ENCODE results near the gene KRT9. TPM values are rescaled to one million over a fixed set of nuclear protein-coding genes. Genes with fewer than 3 reads are reported as not detected.

KRT9 gene
- total and polyA plus RNA-seq, 2 of the 13 experiments (the other 11 are each of a cell fraction or from before 2014, with no cell fraction given): not detected

- no peak overlapping the region for H3K9ac ChIP-seq (ENCODE audit: insufficient read depth, low read depth, low read length)
- in situ Hi-C loops (cut with HindIII; ENCODE audit: extremely low pct_ligation_motif_present, low pct_unique_long_range_greater_than_20kb): loop anchor here (5.0 kb wide), 2 partner anchors 62 to 113 kb away; partner anchors contain the start of gene KRT36
- no peak for FAIRE-seq
- TF ChIP-seq SP5 (CRISPR knock-in tag; IDR thresholded peaks at IDR 0.05; ENCODE audit: borderline replicate concordance, low read depth) (no peak), RBM22 (optimal IDR thresholded peaks at IDR 0.05; ENCODE audit: low read length) (no peak), TGIF2 (CRISPR knock-in tag; IDR thresholded peaks at IDR 0.05) (no peak), ZNF430 (CRISPR knock-in tag; IDR thresholded peaks at IDR 0.05) (0 out of 2 replicates have a peak, but pooled peaks have one; percentile 9), E2F1 (CRISPR knock-in tag; IDR thresholded peaks at IDR 0.05) (0 out of 2 replicates have a peak, but pooled peaks have one; percentile 5), ZNF382 (CRISPR knock-in tag; IDR thresholded peaks at IDR 0.05; ENCODE audit: borderline replicate concordance) (no peak), TRIM24 (CRISPR knock-in tag; IDR thresholded peaks at IDR 0.05) (0 out of 2 replicates have a peak, but pooled peaks have one; percentile 32), TFDP1 (CRISPR knock-in tag; IDR thresholded peaks at IDR 0.05; ENCODE audit: borderline replicate concordance) (no peak), ZSCAN29 (CRISPR knock-in tag; conservative IDR thresholded peaks at IDR 0.05) (0 out of 2 replicates have a peak, but pooled peaks have one; percentile 3), ZKSCAN5 (CRISPR knock-in tag; IDR thresholded peaks at IDR 0.05) (no peak), FOXA3 (CRISPR knock-in tag; IDR thresholded peaks at IDR 0.05) (peak; percentile 40; the same call in 1 of the 2 replicates), FOXO1 (CRISPR knock-in tag; IDR thresholded peaks at IDR 0.05) (peak; percentile 47; the same call in 1 of the 2 replicates), HHEX (CRISPR knock-in tag; IDR thresholded peaks at IDR 0.05) (no peak), ZNF75D (CRISPR knock-in tag; IDR thresholded peaks at IDR 0.05; ENCODE audit: borderline replicate concordance) (no peak), ZSCAN20 (CRISPR knock-in tag; IDR thresholded peaks at IDR 0.05; ENCODE audit: borderline replicate concordance) (no peak), ZNF230 (CRISPR knock-in tag; IDR thresholded peaks at IDR 0.05) (0 out of 2 replicates have a peak, but pooled peaks have one; percentile 5), ZNF619 (CRISPR knock-in tag; IDR thresholded peaks at IDR 0.05) (no peak)
- TF ChIP-seq, protein P1, sequence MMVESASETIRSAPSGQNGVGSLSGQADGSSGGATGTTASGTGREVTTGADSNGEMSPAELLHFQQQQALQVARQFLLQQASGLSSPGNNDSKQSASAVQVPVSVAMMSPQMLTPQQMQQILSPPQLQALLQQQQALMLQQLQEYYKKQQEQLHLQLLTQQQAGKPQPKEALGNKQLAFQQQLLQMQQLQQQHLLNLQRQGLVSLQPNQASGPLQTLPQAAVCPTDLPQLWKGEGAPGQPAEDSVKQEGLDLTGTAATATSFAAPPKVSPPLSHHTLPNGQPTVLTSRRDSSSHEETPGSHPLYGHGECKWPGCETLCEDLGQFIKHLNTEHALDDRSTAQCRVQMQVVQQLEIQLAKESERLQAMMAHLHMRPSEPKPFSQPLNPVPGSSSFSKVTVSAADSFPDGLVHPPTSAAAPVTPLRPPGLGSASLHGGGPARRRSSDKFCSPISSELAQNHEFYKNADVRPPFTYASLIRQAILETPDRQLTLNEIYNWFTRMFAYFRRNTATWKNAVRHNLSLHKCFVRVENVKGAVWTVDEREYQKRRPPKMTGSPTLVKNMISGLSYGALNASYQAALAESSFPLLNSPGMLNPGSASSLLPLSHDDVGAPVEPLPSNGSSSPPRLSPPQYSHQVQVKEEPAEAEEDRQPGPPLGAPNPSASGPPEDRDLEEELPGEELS (CRISPR knock-in tag; IDR thresholded peaks at IDR 0.05): no peak
These were observed 22.2 kb downstream of the KRT9 start for GRCh38 chr17:41549596-41550039.

More at GRCh38 chr17:41549596-41550039, 22.2 kb downstream of the KRT9 start:
- no peaks in the 10 kb centered on the region for H3K9me3 ChIP-seq (ENCODE audit: low read length)
- no TSS peak for BruUV-seq (replicated peaks)
- no peak overlapping the region for H3K27ac ChIP-seq (ENCODE audit: extremely low read length, insufficient read depth, low read length)
- ChIA-PET POLR2A (interaction anchor here (0.7 to 3.3 kb wide), 7 partner anchors 10 to 139 kb away, joined by 3 to 26 read pairs (median 4); partner anchors contain the start of genes EIF1 and KRT19), CTCF (ENCODE audit: low intra/inter-chr PET ratio, low total read pairs) (interaction anchor here (0.7 to 6.3 kb wide), 13 partner anchors 15 to 746 kb away, joined by 3 to 84 read pairs (median 11); partner anchors contain the start of gene KRT19)
- H3K4me3 ChIP-seq (replicated peaks in 1 of 3; ENCODE audit: insufficient read depth in 1 of 3, low read depth in 2 of 3, low read length in 3 of 3): peak overlapping the region in 1 of 3 experiments; percentile 67; a peak in 1 of 6 replicates
- no peaks in the 10 kb centered on the region for H3K79me2 ChIP-seq (ENCODE audit: insufficient read depth, low read length)
- H2AFZ ChIP-seq (ENCODE audit: low read length): peak overlapping the region; percentile 0
- peak overlapping the region; percentile 93 for H3K4me2 ChIP-seq (ENCODE audit: low read depth, low read length)
- ATAC-seq: peak; percentile 14; the same call in 2 of the 3 replicates
- peaks cover 4 to 28% of the 10 kb centered on the region in 2 experiments; a peak in 4 of 5 replicates for H3K27me3 ChIP-seq (ENCODE audit: control insufficient read depth in 1 of 2, insufficient read depth in 2 of 2, low read length in 2 of 2)
- 27% methylated on average over 8 of the region's 8 CpGs for WGBS (ENCODE audit: low lambda C conversion rate)
- H3K36me3 ChIP-seq (replicated peaks in 1 of 2; ENCODE audit: control insufficient read depth in 1 of 2, insufficient read depth in 2 of 2, low read length in 2 of 2): no peaks in the 10 kb centered on the region
- intact Hi-C loops (cut with micrococcal nuclease; ENCODE audit: unreplicated experiment): loop anchor here (1.0 kb wide), 2 partner anchors 99 to 113 kb away; no protein-coding TSS in a partner anchor
- no peak for DNase-seq (ENCODE audit: low spot score)
- no peaks in the 10 kb centered on the region for H4K20me1 ChIP-seq (ENCODE audit: insufficient read depth, low read length)
- peaks cover 42% of the 10 kb centered on the region for H3K4me1 ChIP-seq (ENCODE audit: insufficient read depth, low read length)

All from HepG2 (cell line).